ENCODE data around the gene KRTCAP2.
"Not testable (repeated sequence)": the region's sequence is repeated elsewhere in the genome, so short reads cannot be mapped to it uniquely, and the experiment has no call there.

Gene KRTCAP2

DNA sequence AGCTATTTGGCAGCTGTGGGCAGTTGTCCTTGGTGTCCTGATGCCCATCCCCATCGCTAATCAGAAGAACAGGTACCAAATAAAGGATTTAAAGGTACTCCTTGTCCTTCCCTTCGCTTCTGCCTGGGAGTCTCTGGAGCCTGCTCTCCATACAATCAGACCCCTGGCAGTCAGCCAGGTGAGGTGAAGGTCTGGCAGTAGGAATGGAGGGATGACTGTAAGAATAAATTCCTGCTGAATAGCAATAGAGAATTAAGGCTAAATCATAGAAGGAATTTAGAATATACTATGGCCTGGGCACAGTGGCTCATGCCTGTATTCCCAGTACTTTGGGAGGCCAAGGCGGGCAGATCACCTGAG is 25.4 kb upstream of the KRTCAP2 start:
- FAIRE-seq = no peak

- FAIRE-seq = no peak
Observed at GRCh38 chr1:155197901-155198546, 24.9 kb upstream of the KRTCAP2 start.

DNA sequence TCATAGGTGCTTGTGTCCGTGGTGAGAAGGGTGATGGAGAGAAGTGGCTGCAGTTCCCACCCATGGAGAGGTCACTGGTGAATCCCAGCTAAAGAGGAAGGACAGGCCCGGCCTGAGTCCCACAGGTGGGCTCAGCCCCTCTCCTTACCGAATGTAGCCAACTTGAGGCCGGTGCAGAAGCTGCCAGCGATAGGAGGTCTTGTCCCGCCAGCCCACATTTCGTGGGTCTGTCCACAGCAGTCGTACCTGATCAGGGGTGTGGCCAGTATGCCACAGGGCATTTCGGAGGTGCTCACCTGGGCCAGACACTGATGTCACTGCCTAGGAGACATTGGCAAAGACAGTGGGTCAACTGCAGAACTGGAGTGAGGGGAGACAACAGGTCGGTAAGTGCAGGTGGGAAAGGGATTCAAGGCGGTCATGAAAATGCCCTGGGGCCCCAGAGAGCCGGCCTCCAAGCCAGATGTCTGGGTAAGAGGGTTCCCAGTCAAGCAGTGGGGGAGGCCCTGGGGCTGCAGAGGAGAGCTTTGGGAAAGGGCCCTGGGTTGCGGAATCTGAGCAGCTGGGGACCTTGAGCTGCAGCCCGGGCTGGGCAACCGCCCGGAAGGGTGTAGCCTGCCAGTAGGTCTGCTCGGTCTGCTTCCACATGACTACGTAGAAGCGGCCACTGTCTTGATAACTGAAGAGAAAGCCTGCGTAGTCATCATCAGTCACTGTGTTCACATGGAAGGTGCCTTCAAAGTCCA is 24.0 kb upstream of the KRTCAP2 start:
- FAIRE-seq = no peak

GRCh38 chr1:155196103-155196892 is 23.2 kb upstream of the KRTCAP2 start:
- FAIRE-seq = no peak

- FAIRE-seq = no peak
Observed at GRCh38 chr1:155195201-155196102, 22.3 kb upstream of the KRTCAP2 start.

- FAIRE-seq = not testable (repeated sequence)
Observed at GRCh38 chr1:155193991-155194240, 20.8 kb upstream of the KRTCAP2 start.

DNA sequence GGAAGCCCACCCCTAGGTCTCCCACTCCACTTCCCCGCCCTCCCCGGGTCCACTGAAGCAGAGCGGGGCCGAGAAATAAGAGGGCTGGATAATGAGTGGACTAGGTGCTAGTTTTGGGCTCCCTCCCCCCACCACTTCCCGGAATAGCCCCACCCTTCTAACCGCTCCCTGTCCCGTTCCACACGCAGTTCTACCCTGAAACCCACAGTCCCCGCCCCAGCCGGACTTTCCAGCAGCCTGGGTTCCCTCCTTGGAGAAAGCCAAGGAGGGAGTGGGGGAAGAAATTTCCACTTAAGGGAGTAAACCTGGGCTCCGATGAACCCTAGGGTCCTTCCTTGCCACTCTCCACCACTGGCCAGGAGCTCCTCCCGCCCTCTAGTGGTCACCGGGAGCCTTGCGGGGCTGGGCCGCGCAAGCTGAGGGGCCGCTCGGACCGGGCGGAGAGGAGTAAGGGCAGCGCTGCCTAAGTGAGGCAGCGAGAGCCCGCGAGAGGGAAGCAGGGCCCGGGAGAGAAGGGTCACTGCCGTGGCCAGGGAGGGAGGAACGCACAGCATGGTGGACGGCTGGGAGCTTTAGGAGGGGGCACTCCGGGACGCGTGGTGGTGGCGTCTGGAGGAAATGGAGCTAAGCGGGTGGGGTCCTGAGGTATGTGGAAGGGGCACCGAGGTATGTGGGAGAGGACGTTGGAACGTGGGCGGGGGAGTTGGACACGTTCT is 20.3 kb upstream of the KRTCAP2 start:
- FAIRE-seq = peak; percentile 9

DNA sequence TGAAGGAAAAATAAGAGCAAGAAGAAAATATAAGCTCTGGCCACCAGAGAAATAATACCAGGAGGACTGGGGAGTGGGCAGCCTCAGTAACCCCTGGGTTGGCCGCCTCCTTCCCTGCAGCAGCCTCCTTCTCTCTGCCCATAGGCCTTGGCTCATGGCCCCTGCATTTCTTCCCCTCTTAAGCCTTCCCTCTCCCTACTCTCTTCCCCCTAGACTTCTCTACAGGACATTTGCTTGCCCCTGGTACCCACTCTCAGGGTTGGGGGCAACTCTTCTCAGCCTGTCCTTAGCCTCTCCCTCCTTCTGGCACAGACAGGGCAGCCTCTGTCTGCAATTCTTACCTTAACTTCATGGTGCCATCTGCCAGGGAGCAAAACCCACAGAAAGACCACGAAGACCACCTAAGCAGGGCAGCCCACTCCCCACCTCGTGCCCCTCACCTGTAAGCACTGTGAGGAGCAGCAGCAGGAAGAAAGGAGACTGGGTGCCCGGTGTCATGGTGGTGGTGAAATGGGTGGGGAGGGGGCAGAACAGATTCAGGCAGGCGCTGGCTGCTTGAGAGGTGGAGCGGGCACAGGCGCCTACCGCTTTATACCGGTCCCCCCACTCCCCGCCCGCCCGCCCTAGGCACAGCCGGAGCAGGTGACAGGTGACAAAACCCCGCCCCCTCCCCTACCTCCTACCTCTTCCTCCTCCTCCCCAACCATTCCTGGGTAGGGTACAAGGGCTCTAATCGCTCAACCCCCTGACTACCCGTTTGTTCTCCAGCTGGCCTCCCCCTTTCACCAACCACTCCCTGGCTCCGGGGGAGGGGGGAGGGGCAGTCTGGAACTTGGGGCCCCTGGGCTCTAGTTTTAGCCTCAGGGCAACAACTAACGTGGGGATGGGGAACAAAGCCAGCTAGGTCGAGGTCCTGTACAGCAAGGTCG is 19.5 kb upstream of the KRTCAP2 start:
- FAIRE-seq = no peak

- FAIRE-seq = no peak
Observed at GRCh38 chr1:155191904-155192303, 18.8 kb upstream of the KRTCAP2 start.

GRCh38 chr1:155189926-155190325 is 16.8 kb upstream of the KRTCAP2 start:
- FAIRE-seq = not testable (repeated sequence)

DNA sequence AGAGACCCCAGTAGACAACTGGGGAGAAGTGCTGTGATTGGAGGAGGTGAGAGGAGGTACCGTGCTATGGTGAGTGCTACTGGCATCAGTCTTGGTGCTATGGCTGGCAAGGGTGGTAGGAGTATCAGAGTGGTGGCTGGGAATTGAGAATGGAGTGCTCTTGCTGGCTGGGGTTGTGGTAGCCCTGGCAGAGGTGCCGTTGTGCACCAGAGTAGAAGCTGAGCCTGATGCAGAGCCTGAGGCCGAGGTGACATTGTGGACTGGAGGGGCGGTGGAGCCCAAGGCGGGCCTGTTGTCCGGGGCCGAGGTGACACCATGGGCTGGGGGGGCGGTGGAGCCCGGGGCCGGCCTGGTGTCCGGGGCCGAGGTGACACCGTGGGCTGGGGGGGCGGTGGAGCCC is 15.2 kb upstream of the KRTCAP2 start:
- FAIRE-seq = no peak

- FAIRE-seq = no peak
Observed at GRCh38 chr1:155187456-155187891, 14.4 kb upstream of the KRTCAP2 start.

DNA sequence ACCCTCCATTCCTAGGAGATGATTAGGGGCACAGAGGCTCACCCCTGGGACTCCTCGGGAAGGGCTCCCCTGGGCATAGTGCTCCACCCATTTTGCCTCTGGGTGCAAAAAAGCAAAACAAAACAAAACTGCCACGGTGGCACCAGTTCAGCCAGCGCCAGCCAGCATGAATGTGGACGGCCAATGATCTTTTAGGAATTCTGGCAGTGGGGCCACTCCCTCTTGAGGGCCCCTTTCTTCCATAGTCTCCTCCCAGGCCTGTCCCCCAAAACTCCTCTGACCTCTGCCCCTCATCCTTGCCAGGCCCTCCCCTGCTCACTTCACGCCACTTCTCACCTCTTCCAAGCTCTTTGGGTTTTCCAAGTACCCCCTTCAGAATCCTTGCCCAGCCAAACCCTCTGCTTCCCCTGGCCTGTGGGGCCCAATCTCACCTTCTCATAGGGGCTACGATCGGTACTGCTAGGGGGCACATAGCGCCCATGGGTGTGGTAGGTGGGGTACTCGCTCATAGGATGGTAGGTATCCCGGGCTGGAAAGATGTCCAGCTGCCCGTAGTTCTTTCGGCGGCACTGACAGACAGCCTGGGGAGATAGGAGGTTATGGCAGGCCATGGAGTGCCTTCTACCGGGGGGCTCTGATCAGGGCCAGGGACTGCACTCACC is 13.8 kb upstream of the KRTCAP2 start:
- no peak for FAIRE-seq

- no peak for FAIRE-seq
Observed at GRCh38 chr1:155186067-155186793, 13.1 kb upstream of the KRTCAP2 start.

GRCh38 chr1:155185783-155186066 is 12.6 kb upstream of the KRTCAP2 start:
- no peak for FAIRE-seq

- FAIRE-seq = no peak
Observed at GRCh38 chr1:155184835-155185782, 12.0 kb upstream of the KRTCAP2 start.

GRCh38 chr1:155184351-155184811 is 11.3 kb upstream of the KRTCAP2 start:
- no peak for FAIRE-seq

DNA sequence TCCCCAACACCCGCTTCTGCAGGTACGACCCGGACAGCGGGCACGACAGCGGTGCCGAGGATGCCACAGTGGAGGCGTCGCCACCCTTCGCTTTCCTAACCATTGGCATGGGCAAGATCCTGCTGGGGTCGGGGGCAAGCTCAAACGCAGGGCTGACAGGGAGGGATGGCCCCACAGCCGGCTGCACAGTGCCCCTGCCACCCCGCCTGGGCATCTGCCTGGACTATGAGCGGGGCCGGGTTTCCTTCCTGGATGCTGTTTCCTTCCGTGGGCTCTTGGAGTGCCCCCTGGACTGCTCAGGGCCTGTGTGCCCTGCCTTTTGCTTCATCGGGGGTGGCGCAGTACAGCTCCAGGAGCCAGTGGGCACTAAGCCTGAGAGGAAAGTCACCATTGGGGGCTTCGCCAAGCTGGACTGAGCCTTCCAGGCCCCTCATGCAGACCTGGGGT is 10.7 kb upstream of the KRTCAP2 start:
- FAIRE-seq = no peak

DNA sequence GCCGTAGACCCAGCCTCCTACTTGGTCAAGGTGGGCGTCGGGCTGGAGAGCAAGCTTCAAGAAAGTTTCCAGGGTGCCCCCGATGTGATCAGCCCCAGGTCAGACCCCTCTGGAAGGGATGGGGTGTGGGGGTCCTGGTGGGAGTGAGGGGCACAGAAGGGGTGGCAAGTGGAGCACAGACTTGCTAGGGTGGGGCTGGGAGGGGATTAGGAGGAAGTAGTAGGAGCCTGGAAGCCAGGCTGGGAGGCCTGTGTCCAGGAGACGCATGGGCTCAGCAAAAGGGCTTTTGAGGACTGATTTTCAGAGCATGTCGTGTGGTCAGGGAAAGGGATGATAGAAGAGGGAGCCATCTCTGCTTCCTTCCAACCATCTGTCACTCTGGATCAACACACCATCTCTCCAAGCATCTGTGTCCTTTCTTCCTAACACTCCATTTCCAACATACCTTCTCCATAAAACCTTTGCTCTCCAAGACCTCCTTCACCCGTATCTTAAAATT is 9.0 kb upstream of the KRTCAP2 start:
- no peak for FAIRE-seq

Measured in A204.1 (cell line).